ENCODE results near the gene NOTCH1. TPM values are rescaled to one million over a fixed set of nuclear protein-coding genes. Genes with fewer than 3 reads are reported as not detected.

The NOTCH1 gene
- polyA plus RNA-seq, 1 donor from 2014 or later, result 0.15 TPM

DNA sequence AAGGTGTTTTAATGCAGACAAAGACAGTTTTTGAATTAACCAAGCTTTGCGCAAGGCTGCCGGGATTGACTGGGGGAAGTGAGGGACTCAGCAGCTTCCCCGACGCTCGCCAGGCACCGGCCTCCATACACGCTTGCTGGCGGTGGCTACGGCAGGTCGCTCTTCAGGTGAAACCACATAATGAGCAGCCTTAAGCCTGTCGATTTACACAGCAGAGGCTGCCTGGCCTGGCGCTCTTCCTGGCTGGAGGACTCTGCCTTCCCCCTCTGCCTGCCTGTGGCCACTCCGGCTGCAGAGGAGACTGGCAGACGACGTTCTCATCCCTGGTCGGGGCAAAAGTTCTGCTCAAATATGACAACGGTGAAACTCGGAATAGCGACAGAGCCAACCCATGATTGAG, 9.0 kb upstream of the NOTCH1 start:
- Histone ChIP-seq H3K4me3 (ENCODE audit: low read length) (no peak overlapping the region), H3K4me2 (ENCODE audit: low read length) (no peak overlapping the region), H3K9me3 (ENCODE audit: low read length) (no peaks in the 10 kb centered on the region), H3K27me3 (ENCODE audit: insufficient read depth, low read depth, low read length) (no peaks in the 10 kb centered on the region), H3K9ac (ENCODE audit: low read length) (no peak overlapping the region), H3K36me3 (ENCODE audit: insufficient read depth, low read length) (no peaks in the 10 kb centered on the region), H3K9me2 (ENCODE audit: insufficient read depth, low read length) (no peaks in the 10 kb centered on the region), H3K79me2 (replicated peaks; ENCODE audit: insufficient read depth, low read length) (no peaks in the 10 kb centered on the region), H3F3A (ENCODE audit: insufficient read depth, low read length, poor library complexity, severe bottlenecking) (no peaks in the 10 kb centered on the region), H2AFZ (ENCODE audit: low read depth, low read length) (no peak overlapping the region), H4K20me1 (ENCODE audit: insufficient read depth) (no peaks in the 10 kb centered on the region), H3K27ac (ENCODE audit: low read length) (no peak overlapping the region)
- TF ChIP-seq RAD21 (conservative IDR thresholded peaks at IDR 0.05) (no peak), SMC3 (conservative IDR thresholded peaks at IDR 0.05; ENCODE audit: poor library complexity) (no peak), EZH2 (IDR thresholded peaks at IDR 0.05; ENCODE audit: borderline replicate concordance, insufficient read depth, low read length, poor library complexity, severe bottlenecking) (no peak), TAF1 (IDR thresholded peaks at IDR 0.05; ENCODE audit: low read depth) (no peak), EP300 (conservative IDR thresholded peaks at IDR 0.05; ENCODE audit: poor library complexity, severe bottlenecking) (no peak), MXI1 (conservative IDR thresholded peaks at IDR 0.05; ENCODE audit: poor library complexity, severe bottlenecking) (no peak), POLR2AphosphoS5 (IDR thresholded peaks at IDR 0.05) (no peak)
- TF ChIP-seq, protein P1, sequence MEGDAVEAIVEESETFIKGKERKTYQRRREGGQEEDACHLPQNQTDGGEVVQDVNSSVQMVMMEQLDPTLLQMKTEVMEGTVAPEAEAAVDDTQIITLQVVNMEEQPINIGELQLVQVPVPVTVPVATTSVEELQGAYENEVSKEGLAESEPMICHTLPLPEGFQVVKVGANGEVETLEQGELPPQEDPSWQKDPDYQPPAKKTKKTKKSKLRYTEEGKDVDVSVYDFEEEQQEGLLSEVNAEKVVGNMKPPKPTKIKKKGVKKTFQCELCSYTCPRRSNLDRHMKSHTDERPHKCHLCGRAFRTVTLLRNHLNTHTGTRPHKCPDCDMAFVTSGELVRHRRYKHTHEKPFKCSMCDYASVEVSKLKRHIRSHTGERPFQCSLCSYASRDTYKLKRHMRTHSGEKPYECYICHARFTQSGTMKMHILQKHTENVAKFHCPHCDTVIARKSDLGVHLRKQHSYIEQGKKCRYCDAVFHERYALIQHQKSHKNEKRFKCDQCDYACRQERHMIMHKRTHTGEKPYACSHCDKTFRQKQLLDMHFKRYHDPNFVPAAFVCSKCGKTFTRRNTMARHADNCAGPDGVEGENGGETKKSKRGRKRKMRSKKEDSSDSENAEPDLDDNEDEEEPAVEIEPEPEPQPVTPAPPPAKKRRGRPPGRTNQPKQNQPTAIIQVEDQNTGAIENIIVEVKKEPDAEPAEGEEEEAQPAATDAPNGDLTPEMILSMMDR (IDR thresholded peaks at IDR 0.05; ENCODE audit: poor library complexity, severe bottlenecking), result no peak
- TF ChIP-seq, protein P2, sequence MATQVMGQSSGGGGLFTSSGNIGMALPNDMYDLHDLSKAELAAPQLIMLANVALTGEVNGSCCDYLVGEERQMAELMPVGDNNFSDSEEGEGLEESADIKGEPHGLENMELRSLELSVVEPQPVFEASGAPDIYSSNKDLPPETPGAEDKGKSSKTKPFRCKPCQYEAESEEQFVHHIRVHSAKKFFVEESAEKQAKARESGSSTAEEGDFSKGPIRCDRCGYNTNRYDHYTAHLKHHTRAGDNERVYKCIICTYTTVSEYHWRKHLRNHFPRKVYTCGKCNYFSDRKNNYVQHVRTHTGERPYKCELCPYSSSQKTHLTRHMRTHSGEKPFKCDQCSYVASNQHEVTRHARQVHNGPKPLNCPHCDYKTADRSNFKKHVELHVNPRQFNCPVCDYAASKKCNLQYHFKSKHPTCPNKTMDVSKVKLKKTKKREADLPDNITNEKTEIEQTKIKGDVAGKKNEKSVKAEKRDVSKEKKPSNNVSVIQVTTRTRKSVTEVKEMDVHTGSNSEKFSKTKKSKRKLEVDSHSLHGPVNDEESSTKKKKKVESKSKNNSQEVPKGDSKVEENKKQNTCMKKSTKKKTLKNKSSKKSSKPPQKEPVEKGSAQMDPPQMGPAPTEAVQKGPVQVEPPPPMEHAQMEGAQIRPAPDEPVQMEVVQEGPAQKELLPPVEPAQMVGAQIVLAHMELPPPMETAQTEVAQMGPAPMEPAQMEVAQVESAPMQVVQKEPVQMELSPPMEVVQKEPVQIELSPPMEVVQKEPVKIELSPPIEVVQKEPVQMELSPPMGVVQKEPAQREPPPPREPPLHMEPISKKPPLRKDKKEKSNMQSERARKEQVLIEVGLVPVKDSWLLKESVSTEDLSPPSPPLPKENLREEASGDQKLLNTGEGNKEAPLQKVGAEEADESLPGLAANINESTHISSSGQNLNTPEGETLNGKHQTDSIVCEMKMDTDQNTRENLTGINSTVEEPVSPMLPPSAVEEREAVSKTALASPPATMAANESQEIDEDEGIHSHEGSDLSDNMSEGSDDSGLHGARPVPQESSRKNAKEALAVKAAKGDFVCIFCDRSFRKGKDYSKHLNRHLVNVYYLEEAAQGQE (IDR thresholded peaks at IDR 0.05; ENCODE audit: borderline replicate concordance), result no peak

DNA sequence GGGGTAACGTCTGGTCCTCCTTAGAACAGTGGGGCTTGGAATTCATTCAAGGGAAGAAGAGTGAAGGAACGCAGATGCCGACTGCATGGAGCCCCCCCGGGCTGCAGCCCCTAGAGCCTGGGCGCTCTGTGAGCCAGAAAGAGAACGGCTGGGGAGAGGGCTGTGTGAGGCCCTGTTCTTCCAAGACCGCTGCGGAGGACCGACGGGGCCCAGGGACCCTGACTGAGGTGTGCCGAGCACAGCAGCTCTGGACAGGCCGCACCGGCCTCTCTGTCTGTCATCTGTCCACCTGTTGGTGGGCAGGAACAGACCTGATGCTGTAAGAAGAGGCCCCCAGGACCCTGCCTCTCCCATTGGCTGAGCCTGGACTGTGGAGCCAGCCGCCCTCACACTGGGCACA, 7.7 kb upstream of the NOTCH1 start:
- Histone ChIP-seq H3K9me3 (ENCODE audit: low read length) (no peaks in the 10 kb centered on the region), H3K27me3 (ENCODE audit: insufficient read depth, low read depth, low read length) (no peaks in the 10 kb centered on the region), H3K4me2 (ENCODE audit: low read length) (no peak overlapping the region), H3K27ac (ENCODE audit: low read length) (no peak overlapping the region), H3K9ac (ENCODE audit: low read length) (no peak overlapping the region), H3F3A (ENCODE audit: insufficient read depth, low read length, poor library complexity, severe bottlenecking) (no peaks in the 10 kb centered on the region), H3K36me3 (ENCODE audit: insufficient read depth, low read length) (no peaks in the 10 kb centered on the region), H3K79me2 (replicated peaks; ENCODE audit: insufficient read depth, low read length) (no peaks in the 10 kb centered on the region), H2AFZ (ENCODE audit: low read depth, low read length) (no peak overlapping the region), H3K9me2 (ENCODE audit: insufficient read depth, low read length) (no peaks in the 10 kb centered on the region), H3K4me3 (ENCODE audit: low read length) (no peak overlapping the region), H4K20me1 (ENCODE audit: insufficient read depth) (no peaks in the 10 kb centered on the region)
- TF ChIP-seq, protein P1 (IDR thresholded peaks at IDR 0.05; ENCODE audit: poor library complexity, severe bottlenecking), result no peak
- no peak for TF ChIP-seq SMC3 (conservative IDR thresholded peaks at IDR 0.05; ENCODE audit: poor library complexity)
- TF ChIP-seq EZH2 (IDR thresholded peaks at IDR 0.05; ENCODE audit: borderline replicate concordance, insufficient read depth, low read length, poor library complexity, severe bottlenecking), result no peak
- TF ChIP-seq, protein P2 (IDR thresholded peaks at IDR 0.05; ENCODE audit: borderline replicate concordance), result no peak
- no peak for TF ChIP-seq MXI1 (conservative IDR thresholded peaks at IDR 0.05; ENCODE audit: poor library complexity, severe bottlenecking)
- TF ChIP-seq POLR2AphosphoS5 (IDR thresholded peaks at IDR 0.05), result no peak
- TF ChIP-seq RAD21 (conservative IDR thresholded peaks at IDR 0.05), result no peak
- TF ChIP-seq EP300 (conservative IDR thresholded peaks at IDR 0.05; ENCODE audit: poor library complexity, severe bottlenecking), result no peak
- no peak for TF ChIP-seq TAF1 (IDR thresholded peaks at IDR 0.05; ENCODE audit: low read depth)
